ENCODE measurements around the gene GABRR1. TPM values are rescaled to one million over a fixed set of nuclear protein-coding genes. Genes with fewer than 3 reads are reported as not detected.

The GABRR1 gene
- total and polyA plus RNA-seq, 2 of the 13 experiments (the other 11 are each of a cell fraction or from before 2014, with no cell fraction given), result not detected

DNA sequence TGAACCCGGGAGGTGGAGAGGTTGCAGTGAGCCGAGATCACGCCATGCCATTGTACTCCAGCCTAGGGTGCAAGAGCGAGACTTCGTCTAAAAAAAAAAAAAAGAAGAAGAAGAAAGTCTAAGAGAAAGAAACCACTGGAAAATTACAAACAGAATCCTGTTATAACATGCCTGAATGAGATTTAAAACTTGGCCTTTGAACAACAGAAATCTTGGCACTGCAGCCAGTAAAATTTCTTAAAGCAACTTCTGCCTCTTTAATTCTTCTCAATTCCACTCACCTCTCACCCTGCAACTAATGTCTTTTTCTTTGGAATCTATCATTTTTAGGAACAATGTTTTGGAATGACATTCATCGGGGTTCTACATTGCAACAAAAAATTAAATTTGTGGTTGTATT is 45.0 kb downstream of the GABRR1 start:
- H3K4me2 ChIP-seq (ENCODE audit: low read depth, low read length), result no peak overlapping the region
- DNase-seq (ENCODE audit: low spot score) (no peak), FAIRE-seq (no peak), ATAC-seq (no peak)
- H3K4me1 ChIP-seq (ENCODE audit: insufficient read depth, low read length), result no peaks in the 10 kb centered on the region
- H3K27me3 ChIP-seq (ENCODE audit: control insufficient read depth in 1 of 2, insufficient read depth in 2 of 2, low read length in 2 of 2), result no peaks in the 10 kb centered on the region
- WGBS (ENCODE audit: low lambda C conversion rate), result 66% methylated on average over 6 of the region's 6 CpGs
- no TSS peak for BruUV-seq (replicated peaks)
- no peaks in the 10 kb centered on the region for H3K79me2 ChIP-seq (ENCODE audit: insufficient read depth, low read length)
- H3K9ac ChIP-seq (ENCODE audit: insufficient read depth, low read depth, low read length), result no peak overlapping the region
- intact Hi-C loops (cut with micrococcal nuclease; ENCODE audit: unreplicated experiment) (no loop called here), in situ Hi-C loops (cut with HindIII; ENCODE audit: extremely low pct_ligation_motif_present, low pct_unique_long_range_greater_than_20kb) (no loop called here)
- no peaks in the 10 kb centered on the region for H3K36me3 ChIP-seq (replicated peaks in 1 of 2; ENCODE audit: control insufficient read depth in 1 of 2, insufficient read depth in 2 of 2, low read length in 2 of 2)
- ChIA-PET CTCF (ENCODE audit: low intra/inter-chr PET ratio, low total read pairs) (no interaction called here), POLR2A (no interaction called here)
- H3K27ac ChIP-seq (ENCODE audit: extremely low read length, insufficient read depth, low read length), result no peak overlapping the region
- no peaks in the 10 kb centered on the region for H3K9me3 ChIP-seq (ENCODE audit: low read length)
- no peak overlapping the region for H3K4me3 ChIP-seq (replicated peaks in 1 of 3; ENCODE audit: insufficient read depth in 1 of 3, low read depth in 2 of 3, low read length in 3 of 3)
- no peak for TF ChIP-seq IRF1 (CRISPR knock-in tag; IDR thresholded peaks at IDR 0.05; ENCODE audit: low read depth)
- TF ChIP-seq ONECUT2 (CRISPR knock-in tag; IDR thresholded peaks at IDR 0.05), result no peak
- no peak overlapping the region for H2AFZ ChIP-seq (ENCODE audit: low read length)
- no peaks in the 10 kb centered on the region for H4K20me1 ChIP-seq (ENCODE audit: insufficient read depth, low read length)

DNA sequence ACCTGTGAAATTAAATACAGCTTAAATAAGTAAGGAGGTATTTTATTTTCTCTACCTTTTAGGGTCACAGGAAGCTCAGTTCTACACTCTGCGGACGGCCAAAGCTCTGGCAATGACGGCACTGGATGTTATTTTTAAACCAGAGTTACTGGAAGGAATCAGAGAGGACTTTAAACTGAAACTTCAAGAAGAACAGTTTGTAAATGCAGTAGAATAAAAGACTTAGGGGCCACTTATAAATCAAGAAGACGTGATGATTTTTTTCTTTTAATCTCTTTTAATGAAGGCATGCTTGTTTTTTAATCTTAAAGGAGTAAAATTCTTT is 55.1 kb downstream of the GABRR1 start:
- no peaks in the 10 kb centered on the region for H3K79me2 ChIP-seq (ENCODE audit: insufficient read depth, low read length)
- in situ Hi-C loops (cut with HindIII; ENCODE audit: extremely low pct_ligation_motif_present, low pct_unique_long_range_greater_than_20kb) (no loop called here), intact Hi-C loops (cut with micrococcal nuclease; ENCODE audit: unreplicated experiment) (no loop called here)
- no peak overlapping the region for H3K4me3 ChIP-seq (replicated peaks in 1 of 3; ENCODE audit: insufficient read depth in 1 of 3, low read depth in 2 of 3, low read length in 3 of 3)
- ChIA-PET POLR2A (interaction anchor here (1.4 to 1.5 kb wide), 2 partner anchors 16 to 179 kb away, joined by 3 to 5 read pairs; partner anchors contain the start of gene PM20D2), CTCF (ENCODE audit: low intra/inter-chr PET ratio, low total read pairs) (no interaction called here)
- ATAC-seq (no peak), FAIRE-seq (no peak), DNase-seq (ENCODE audit: low spot score) (no peak)
- BruUV-seq (replicated peaks), result no TSS peak
- H3K36me3 ChIP-seq (replicated peaks in 1 of 2; ENCODE audit: control insufficient read depth in 1 of 2, insufficient read depth in 2 of 2, low read length in 2 of 2), result peaks cover 8 to 42% of the 10 kb centered on the region in 2 experiments
- no peak overlapping the region for H3K9ac ChIP-seq (ENCODE audit: insufficient read depth, low read depth, low read length)
- H2AFZ ChIP-seq (ENCODE audit: low read length), result no peak overlapping the region
- H3K4me1 ChIP-seq (ENCODE audit: insufficient read depth, low read length), result no peaks in the 10 kb centered on the region
- H4K20me1 ChIP-seq (ENCODE audit: insufficient read depth, low read length), result no peaks in the 10 kb centered on the region; the same call in 1 of the 2 replicates
- no peak overlapping the region for H3K27ac ChIP-seq (ENCODE audit: extremely low read length, insufficient read depth, low read length)
- no peaks in the 10 kb centered on the region for H3K27me3 ChIP-seq (ENCODE audit: control insufficient read depth in 1 of 2, insufficient read depth in 2 of 2, low read length in 2 of 2)
- no peaks in the 10 kb centered on the region for H3K9me3 ChIP-seq (ENCODE audit: low read length)
- no peak for TF ChIP-seq HCFC1 (IDR thresholded peaks at IDR 0.05; ENCODE audit: low read depth, low read length)
- TF ChIP-seq ZNF766 (CRISPR knock-in tag; IDR thresholded peaks at IDR 0.05; ENCODE audit: borderline replicate concordance), result no peak
- no peak for TF ChIP-seq NFYB (CRISPR knock-in tag; IDR thresholded peaks at IDR 0.05)
- TF ChIP-seq PRMT3 (CRISPR knock-in tag; IDR thresholded peaks at IDR 0.05; ENCODE audit: borderline replicate concordance, low read depth), result no peak
- WGBS (ENCODE audit: low lambda C conversion rate), result 98% methylated on average over 4 of the region's 4 CpGs
- no peak overlapping the region for H3K4me2 ChIP-seq (ENCODE audit: low read depth, low read length)
